HEK293 (cell line): ENCODE results near the gene OTUD3.

Experiments
- CTCF ChIA-PET: fragments of 350-600 bp; formaldehyde crosslinking; extraction: SDS; loops from one replicate; lab custom pipeline; 2021; ENCODE audit warnings: antibody characterized with exemption; lab: Yijun Ruan, JAX
- POLR2A ChIA-PET: fragments of 300-600 bp; formaldehyde crosslinking; extraction: SDS; loops from one replicate; lab custom pipeline; 2020; ENCODE audit warnings: antibody characterized with exemption, inconsistent platforms; lab: Yijun Ruan, JAX
- H3K27ac ChIP-seq: fragments of 200-500 bp; sonication (Bioruptor generic); 2 replicates; pipeline ENCODE4 v1.5.1; 2014; ENCODE audit warnings: low read depth, low read length, control low read depth, inconsistent platforms; ENCODE audit errors: extremely low read depth
- H3K36me3 ChIP-seq, 2 experiments: fragments of 200-500 bp in 1 of 2; sonication (Bioruptor generic) in 1 of 2; 1 replicate in 1 of 2; 2 replicates in 1 of 2; pipeline ENCODE4 v1.5.1; 2014 to 2017; ENCODE audit warnings: inconsistent platforms in 2 of 2, low read length in 2 of 2; ENCODE audit not compliant: control insufficient read depth in 2 of 2, insufficient read depth in 1 of 2
- H3K4me1 ChIP-seq: fragments of 200-500 bp; sonication (Bioruptor generic); 2 replicates; pipeline ENCODE4 v1.5.1; 2014; ENCODE audit warnings: mild to moderate bottlenecking, low read length, inconsistent platforms; ENCODE audit not compliant: control insufficient read depth, insufficient read depth
- H3K4me3 ChIP-seq: 2 replicates; pipeline ENCODE4 v1.5.1; 2011; ENCODE audit warnings: low read depth, mild to moderate bottlenecking, control low read depth, low read length, moderate library complexity
- H3K9me3 ChIP-seq: fragments of 200-500 bp; sonication (Bioruptor generic); 2 replicates; pipeline ENCODE4 v1.5.1; 2014; ENCODE audit warnings: low read depth, low read length, inconsistent platforms; ENCODE audit not compliant: control insufficient read depth, insufficient read depth
- GLI4 ChIP-seq: fragments of 450-650 bp; formaldehyde crosslinking; IDR thresholded peaks from 2 replicates; pipeline ENCODE4 v1.5.1; 2016; ENCODE audit warnings: missing biosample characterization, missing genetic modification characterization
- HOXC10 ChIP-seq: sonication (generic); formaldehyde crosslinking; IDR thresholded peaks from 2 replicates; pipeline ENCODE4 v1.8.1; 2023; ENCODE audit warnings: mild to moderate bottlenecking, missing genetic modification reagents
- KLF7 ChIP-seq: fragments of 450-650 bp; formaldehyde crosslinking; IDR thresholded peaks from 2 replicates; pipeline ENCODE4 v1.5.1; 2016; ENCODE audit warnings: missing biosample characterization, missing genetic modification characterization, borderline replicate concordance
- ZNF114 ChIP-seq: fragments of 450-650 bp; formaldehyde crosslinking; IDR thresholded peaks from 2 replicates; pipeline ENCODE4 v1.5.0; 2017; ENCODE audit warnings: missing biosample characterization, missing genetic modification characterization
- ZNF223 ChIP-seq: fragments of 450-650 bp; formaldehyde crosslinking; IDR thresholded peaks from 2 replicates; pipeline ENCODE4 v1.5.1; 2016; ENCODE audit warnings: missing biosample characterization, missing genetic modification characterization
- ZNF239 ChIP-seq: fragments of 450-650 bp; formaldehyde crosslinking; IDR thresholded peaks from 2 replicates; pipeline ENCODE4 v1.5.1; 2016; ENCODE audit warnings: missing biosample characterization, missing genetic modification characterization
- ZNF391 ChIP-seq: fragments of 450-650 bp; formaldehyde crosslinking; IDR thresholded peaks from 2 replicates; pipeline ENCODE4 v1.5.1; 2016; ENCODE audit warnings: low read depth, missing biosample characterization, missing genetic modification characterization, borderline replicate concordance
- ZNF416 ChIP-seq: fragments of 450-650 bp; formaldehyde crosslinking; IDR thresholded peaks from 2 replicates; pipeline ENCODE4 v1.5.1; 2016; ENCODE audit warnings: missing biosample characterization, missing genetic modification characterization
- ZNF423 ChIP-seq: fragments of 450-650 bp; formaldehyde crosslinking; IDR thresholded peaks from 2 replicates; pipeline ENCODE4 v1.5.1; 2016; ENCODE audit warnings: missing biosample characterization, missing genetic modification characterization
- ZNF48 ChIP-seq: fragments of 450-650 bp; formaldehyde crosslinking; IDR thresholded peaks from 2 replicates; pipeline ENCODE4 v1.5.1; 2016; ENCODE audit warnings: missing biosample characterization, missing genetic modification characterization
- ZNF776 ChIP-seq: fragments of 450-650 bp; formaldehyde crosslinking; IDR thresholded peaks from 2 replicates; pipeline ENCODE4 v1.5.0; 2017; ENCODE audit warnings: missing biosample characterization, missing genetic modification characterization, borderline replicate concordance
- ZNF792 ChIP-seq: fragments of 450-650 bp; formaldehyde crosslinking; IDR thresholded peaks from 2 replicates; pipeline ENCODE4 v1.5.1; 2016; ENCODE audit warnings: missing biosample characterization, missing genetic modification characterization
- ZNF843 ChIP-seq: fragments of 450-650 bp; formaldehyde crosslinking; IDR thresholded peaks from 2 replicates; pipeline ENCODE4 v1.5.1; 2016; ENCODE audit warnings: missing biosample characterization, missing genetic modification characterization
- ZSCAN16 ChIP-seq: fragments of 450-650 bp; formaldehyde crosslinking; IDR thresholded peaks from 2 replicates; pipeline ENCODE4 v1.5.1; 2016; ENCODE audit warnings: missing biosample characterization, missing genetic modification characterization
- ZSCAN23 ChIP-seq: fragments of 450-650 bp; formaldehyde crosslinking; IDR thresholded peaks from 2 replicates; pipeline ENCODE4 v1.5.1; 2016; ENCODE audit warnings: missing biosample characterization, missing genetic modification characterization
- TF ChIP-seq, protein P1 (sequence below): fragments of 450-650 bp; formaldehyde crosslinking; conservative IDR thresholded peaks from 2 replicates; pipeline ENCODE4 v1.5.1; 2016; ENCODE audit warnings: low read depth, missing biosample characterization, missing genetic modification characterization
- TF ChIP-seq, protein P2 (sequence below): fragments of 450-650 bp; formaldehyde crosslinking; IDR thresholded peaks from 2 replicates; pipeline ENCODE4; 2016; ENCODE audit warnings: missing biosample characterization, missing genetic modification characterization
- TF ChIP-seq, protein P3 (sequence below): fragments of 450-650 bp; formaldehyde crosslinking; IDR thresholded peaks from 2 replicates; pipeline ENCODE4 v1.5.1; 2016; ENCODE audit warnings: missing biosample characterization, missing genetic modification characterization
- TF ChIP-seq, protein P4 (sequence below): fragments of 450-650 bp; formaldehyde crosslinking; IDR thresholded peaks from 2 replicates; pipeline ENCODE4 v1.5.1; 2016; ENCODE audit warnings: missing biosample characterization, missing genetic modification characterization

The OTUD3 gene

DNA sequence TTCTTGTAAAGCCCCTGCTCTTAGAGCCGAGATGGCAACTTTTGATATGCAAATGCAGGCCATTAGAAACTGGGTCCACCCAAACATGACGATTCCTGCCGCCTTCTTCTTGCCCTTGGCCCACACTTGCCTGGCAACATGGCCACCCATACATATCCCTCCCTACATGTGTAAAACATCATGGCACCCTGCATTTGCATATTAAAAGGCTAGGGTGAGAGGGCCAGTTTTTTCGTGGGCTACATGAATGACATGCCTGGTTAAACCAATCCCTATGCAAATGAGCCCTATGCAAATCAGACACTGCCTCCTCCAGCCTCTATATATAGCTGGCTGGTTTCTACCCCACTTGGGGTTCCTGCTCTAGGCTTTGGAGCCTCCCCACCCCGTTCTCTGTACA is 78.4 kb downstream of the OTUD3 start:
- Histone ChIP-seq H3K27ac (no peak overlapping the region), H3K4me3 (no peak overlapping the region), H3K36me3 (no peaks in the 10 kb centered on the region), H3K4me1 (no peaks in the 10 kb centered on the region), H3K9me3 (no peaks in the 10 kb centered on the region)
- no peak for TF ChIP-seq ZSCAN23 (tag by site-specific recombination)
- TF ChIP-seq ZNF48 (tag by site-specific recombination): no peak
- TF ChIP-seq GLI4: no peak
- no peak for TF ChIP-seq ZNF114 (tag by site-specific recombination)
- no peak for TF ChIP-seq ZNF391
- no peak for TF ChIP-seq ZNF423 (tag by site-specific recombination)
- no peak for TF ChIP-seq ZNF223 (tag by site-specific recombination)
- no peak for TF ChIP-seq ZNF416 (tag by site-specific recombination)
- TF ChIP-seq ZSCAN16: no peak
- no peak for TF ChIP-seq ZNF843
- TF ChIP-seq ZNF239: no peak
- TF ChIP-seq, protein P1, sequence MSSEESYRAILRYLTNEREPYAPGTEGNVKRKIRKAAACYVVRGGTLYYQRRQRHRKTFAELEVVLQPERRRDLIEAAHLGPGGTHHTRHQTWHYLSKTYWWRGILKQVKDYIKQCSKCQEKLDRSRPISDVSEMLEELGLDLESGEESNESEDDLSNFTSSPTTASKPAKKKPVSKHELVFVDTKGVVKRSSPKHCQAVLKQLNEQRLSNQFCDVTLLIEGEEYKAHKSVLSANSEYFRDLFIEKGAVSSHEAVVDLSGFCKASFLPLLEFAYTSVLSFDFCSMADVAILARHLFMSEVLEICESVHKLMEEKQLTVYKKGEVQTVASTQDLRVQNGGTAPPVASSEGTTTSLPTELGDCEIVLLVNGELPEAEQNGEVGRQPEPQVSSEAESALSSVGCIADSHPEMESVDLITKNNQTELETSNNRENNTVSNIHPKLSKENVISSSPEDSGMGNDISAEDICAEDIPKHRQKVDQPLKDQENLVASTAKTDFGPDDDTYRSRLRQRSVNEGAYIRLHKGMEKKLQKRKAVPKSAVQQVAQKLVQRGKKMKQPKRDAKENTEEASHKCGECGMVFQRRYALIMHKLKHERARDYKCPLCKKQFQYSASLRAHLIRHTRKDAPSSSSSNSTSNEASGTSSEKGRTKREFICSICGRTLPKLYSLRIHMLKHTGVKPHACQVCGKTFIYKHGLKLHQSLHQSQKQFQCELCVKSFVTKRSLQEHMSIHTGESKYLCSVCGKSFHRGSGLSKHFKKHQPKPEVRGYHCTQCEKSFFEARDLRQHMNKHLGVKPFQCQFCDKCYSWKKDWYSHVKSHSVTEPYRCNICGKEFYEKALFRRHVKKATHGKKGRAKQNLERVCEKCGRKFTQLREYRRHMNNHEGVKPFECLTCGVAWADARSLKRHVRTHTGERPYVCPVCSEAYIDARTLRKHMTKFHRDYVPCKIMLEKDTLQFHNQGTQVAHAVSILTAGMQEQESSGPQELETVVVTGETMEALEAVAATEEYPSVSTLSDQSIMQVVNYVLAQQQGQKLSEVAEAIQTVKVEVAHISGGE (tag by site-specific recombination): no peak
- TF ChIP-seq, protein P2, sequence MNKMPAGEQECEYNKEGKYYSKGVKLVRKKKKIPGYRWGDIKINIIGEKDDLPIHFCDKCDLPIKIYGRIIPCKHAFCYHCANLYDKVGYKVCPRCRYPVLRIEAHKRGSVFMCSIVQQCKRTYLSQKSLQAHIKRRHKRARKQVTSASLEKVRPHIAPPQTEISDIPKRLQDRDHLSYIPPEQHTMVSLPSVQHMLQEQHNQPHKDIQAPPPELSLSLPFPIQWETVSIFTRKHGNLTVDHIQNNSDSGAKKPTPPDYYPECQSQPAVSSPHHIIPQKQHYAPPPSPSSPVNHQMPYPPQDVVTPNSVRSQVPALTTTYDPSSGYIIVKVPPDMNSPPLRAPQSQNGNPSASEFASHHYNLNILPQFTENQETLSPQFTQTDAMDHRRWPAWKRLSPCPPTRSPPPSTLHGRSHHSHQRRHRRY (tag by site-specific recombination): no peak
- TF ChIP-seq, protein P3, sequence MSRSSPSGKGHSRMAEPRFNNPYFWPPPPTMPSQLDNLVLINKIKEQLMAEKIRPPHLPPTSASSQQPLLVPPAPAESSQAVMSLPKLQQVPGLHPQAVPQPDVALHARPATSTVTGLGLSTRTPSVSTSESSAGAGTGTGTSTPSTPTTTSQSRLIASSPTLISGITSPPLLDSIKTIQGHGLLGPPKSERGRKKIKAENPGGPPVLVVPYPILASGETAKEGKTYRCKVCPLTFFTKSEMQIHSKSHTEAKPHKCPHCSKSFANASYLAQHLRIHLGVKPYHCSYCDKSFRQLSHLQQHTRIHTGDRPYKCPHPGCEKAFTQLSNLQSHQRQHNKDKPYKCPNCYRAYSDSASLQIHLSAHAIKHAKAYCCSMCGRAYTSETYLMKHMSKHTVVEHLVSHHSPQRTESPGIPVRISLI (tag by site-specific recombination): no peak
- TF ChIP-seq, protein P4, sequence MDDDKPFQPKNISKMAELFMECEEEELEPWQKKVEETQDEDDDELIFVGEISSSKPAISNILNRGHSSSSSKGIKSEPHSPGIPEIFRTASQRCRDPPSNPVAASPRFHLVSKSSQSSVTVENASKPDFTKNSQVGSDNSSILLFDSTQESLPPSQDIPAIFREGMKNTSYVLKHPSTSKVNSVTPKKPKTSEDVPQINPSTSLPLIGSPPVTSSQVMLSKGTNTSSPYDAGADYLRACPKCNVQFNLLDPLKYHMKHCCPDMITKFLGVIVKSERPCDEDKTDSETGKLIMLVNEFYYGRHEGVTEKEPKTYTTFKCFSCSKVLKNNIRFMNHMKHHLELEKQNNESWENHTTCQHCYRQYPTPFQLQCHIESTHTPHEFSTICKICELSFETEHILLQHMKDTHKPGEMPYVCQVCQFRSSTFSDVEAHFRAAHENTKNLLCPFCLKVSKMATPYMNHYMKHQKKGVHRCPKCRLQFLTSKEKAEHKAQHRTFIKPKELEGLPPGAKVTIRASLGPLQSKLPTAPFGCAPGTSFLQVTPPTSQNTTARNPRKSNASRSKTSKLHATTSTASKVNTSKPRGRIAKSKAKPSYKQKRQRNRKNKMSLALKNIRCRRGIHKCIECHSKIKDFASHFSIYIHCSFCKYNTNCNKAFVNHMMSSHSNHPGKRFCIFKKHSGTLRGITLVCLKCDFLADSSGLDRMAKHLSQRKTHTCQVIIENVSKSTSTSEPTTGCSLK (tag by site-specific recombination): no peak
- TF ChIP-seq ZNF792: no peak
- no peak for TF ChIP-seq HOXC10 (CRISPR knock-in tag)
- no peak for TF ChIP-seq KLF7 (tag by site-specific recombination)
- no peak for TF ChIP-seq ZNF776 (tag by site-specific recombination)
- CTCF ChIA-PET: no interaction called here
- POLR2A ChIA-PET: no interaction called here
